ENCODE data around the gene GABPB1.

DNA sequence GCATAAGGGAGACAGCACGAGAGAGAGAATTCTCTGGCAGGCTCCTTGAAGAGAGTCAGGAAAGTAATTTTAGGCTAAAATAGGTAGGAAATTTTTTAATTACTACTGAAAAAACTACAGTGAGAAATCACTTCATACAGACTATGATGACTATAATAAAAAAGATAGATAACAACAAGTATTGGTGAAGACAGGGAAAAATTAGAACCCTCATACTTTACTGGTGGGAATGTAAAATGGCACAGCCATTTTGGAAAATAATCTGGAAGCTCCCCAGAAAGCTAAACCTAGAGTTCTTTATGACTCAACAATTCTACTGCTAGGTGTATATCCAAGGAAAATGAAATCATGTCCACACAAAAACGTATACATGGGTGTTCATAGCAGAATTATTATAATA, 87.4 kb downstream of the GABPB1 start:
- TF ChIP-seq, protein P1, sequence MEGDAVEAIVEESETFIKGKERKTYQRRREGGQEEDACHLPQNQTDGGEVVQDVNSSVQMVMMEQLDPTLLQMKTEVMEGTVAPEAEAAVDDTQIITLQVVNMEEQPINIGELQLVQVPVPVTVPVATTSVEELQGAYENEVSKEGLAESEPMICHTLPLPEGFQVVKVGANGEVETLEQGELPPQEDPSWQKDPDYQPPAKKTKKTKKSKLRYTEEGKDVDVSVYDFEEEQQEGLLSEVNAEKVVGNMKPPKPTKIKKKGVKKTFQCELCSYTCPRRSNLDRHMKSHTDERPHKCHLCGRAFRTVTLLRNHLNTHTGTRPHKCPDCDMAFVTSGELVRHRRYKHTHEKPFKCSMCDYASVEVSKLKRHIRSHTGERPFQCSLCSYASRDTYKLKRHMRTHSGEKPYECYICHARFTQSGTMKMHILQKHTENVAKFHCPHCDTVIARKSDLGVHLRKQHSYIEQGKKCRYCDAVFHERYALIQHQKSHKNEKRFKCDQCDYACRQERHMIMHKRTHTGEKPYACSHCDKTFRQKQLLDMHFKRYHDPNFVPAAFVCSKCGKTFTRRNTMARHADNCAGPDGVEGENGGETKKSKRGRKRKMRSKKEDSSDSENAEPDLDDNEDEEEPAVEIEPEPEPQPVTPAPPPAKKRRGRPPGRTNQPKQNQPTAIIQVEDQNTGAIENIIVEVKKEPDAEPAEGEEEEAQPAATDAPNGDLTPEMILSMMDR (IDR thresholded peaks at IDR 0.05): no peak
- TF ChIP-seq POLR2A (IDR thresholded peaks at IDR 0.05): no peak
- no peak for TF ChIP-seq EP300 (IDR thresholded peaks at IDR 0.05)
